Left ventricle myocardium inferior (tissue), 1 donor: ENCODE measurements around the gene CAMK1D. TPM values are rescaled to one million over a fixed set of nuclear protein-coding genes. Genes with fewer than 3 reads are reported as not detected.

Experiments
- DNase-seq: peaks from one replicate; pipeline ENCODE4 v3.0.0-alpha.2; 2020
- H3K27ac ChIP-seq: fragments of 200-600 bp; replicated peaks from 2 replicates; pipeline ENCODE4 v1.8.0; 2021
- H3K27me3 ChIP-seq: fragments of 200-600 bp; 2 replicates; pipeline ENCODE4 v1.8.0; 2021; ENCODE audit warnings: low read depth
- H3K36me3 ChIP-seq: fragments of 200-600 bp; 2 replicates; pipeline ENCODE4 v1.8.0; 2021
- H3K4me1 ChIP-seq: fragments of 200-600 bp; 2 replicates; pipeline ENCODE4 v1.8.0; 2021
- H3K4me3 ChIP-seq: fragments of 200-600 bp; 2 replicates; pipeline ENCODE4 v1.8.0; 2021; ENCODE audit warnings: mild to moderate bottlenecking, moderate library complexity
- H3K9me3 ChIP-seq: fragments of 200-600 bp; replicated peaks from 2 replicates; pipeline ENCODE4 v1.8.0; 2021
- CTCF ChIP-seq: fragments of 200-600 bp; IDR thresholded peaks from 2 replicates; pipeline ENCODE4 v1.8.0; 2021; ENCODE audit warnings: antibody characterized with exemption, mild to moderate bottlenecking, borderline replicate concordance
- intact Hi-C: fragments of 100-400 bp; cut with micrococcal nuclease; formaldehyde crosslinking; loops from one replicate; pipeline ENCODE4 v1.11.0; 2022
- total RNA-seq: library from RNA; stranded (reverse); fragmentation: NEBNext Ultra II Directional; extraction: Animal tissue kit (Norgen Biotek cat#: 25700); gene quantifications from one replicate; pipeline ENCODE4 v1.2.1, GENCODE V29; 2021
- donor health status: DM: no; HTN: yes; CAD: no; lungs with severe emphysema.

The CAMK1D gene
- total RNA-seq, 1 donor from 2014 or later = 2.5 TPM

GRCh38 chr10:12792889-12793556 is 443.7 kb downstream of the CAMK1D start:
- TF ChIP-seq CTCF = no peak
- Histone ChIP-seq H3K27ac (no peak overlapping the region), H3K4me1 (no peaks in the 10 kb centered on the region), H3K9me3 (peaks cover 20% of the 10 kb centered on the region), H3K4me3 (no peak overlapping the region), H3K27me3 (no peaks in the 10 kb centered on the region), H3K36me3 (peaks cover 17% of the 10 kb centered on the region)
- DNase-seq = no peak
- intact Hi-C loops = no loop called here

GRCh38 chr10:12795315-12796110 is 446.2 kb downstream of the CAMK1D start:
- no peak for DNase-seq
- intact Hi-C loops = no loop called here
- Histone ChIP-seq H3K36me3 (peaks cover 17% of the 10 kb centered on the region), H3K4me3 (no peak overlapping the region), H3K4me1 (no peaks in the 10 kb centered on the region), H3K27ac (no peak overlapping the region), H3K27me3 (no peaks in the 10 kb centered on the region), H3K9me3 (peaks cover 20% of the 10 kb centered on the region)
- no peak for TF ChIP-seq CTCF

GRCh38 chr10:12796401-12797160 is 447.2 kb downstream of the CAMK1D start:
- DNase-seq = no peak
- H3K4me1 ChIP-seq = no peaks in the 10 kb centered on the region
- peaks cover 12% of the 10 kb centered on the region for H3K9me3 ChIP-seq
- intact Hi-C loops = no loop called here
- H3K36me3 ChIP-seq = peaks cover 9% of the 10 kb centered on the region
- H3K27ac ChIP-seq = no peak overlapping the region
- TF ChIP-seq CTCF = no peak
- H3K27me3 ChIP-seq = no peaks in the 10 kb centered on the region
- no peak overlapping the region for H3K4me3 ChIP-seq

GRCh38 chr10:12797471-12798262 is 448.3 kb downstream of the CAMK1D start:
- intact Hi-C loops = no loop called here
- no peak for DNase-seq
- no peaks in the 10 kb centered on the region for H3K27me3 ChIP-seq
- H3K9me3 ChIP-seq = peaks cover 7% of the 10 kb centered on the region
- TF ChIP-seq CTCF = no peak
- H3K4me3 ChIP-seq = no peak overlapping the region
- no peak overlapping the region for H3K27ac ChIP-seq
- H3K36me3 ChIP-seq = peaks cover under 1% of the 10 kb centered on the region
- no peaks in the 10 kb centered on the region for H3K4me1 ChIP-seq

GRCh38 chr10:12799144-12799543 is 449.8 kb downstream of the CAMK1D start:
- H3K9me3 ChIP-seq = no peaks in the 10 kb centered on the region
- no peak for DNase-seq
- no peak for TF ChIP-seq CTCF
- no peaks in the 10 kb centered on the region for H3K27me3 ChIP-seq
- H3K27ac ChIP-seq = no peak overlapping the region
- intact Hi-C loops = no loop called here
- no peaks in the 10 kb centered on the region for H3K36me3 ChIP-seq
- H3K4me1 ChIP-seq = no peaks in the 10 kb centered on the region
- no peak overlapping the region for H3K4me3 ChIP-seq
